DMS114 treated with DMSO at 0.1 percent for 48 hours (cell line): ENCODE results near the gene TSPAN4.

Source experiments
- DNase-seq: peaks from one replicate; lab custom pipeline; 2025; ENCODE audit not compliant: unreplicated experiment; lab: John Stamatoyannopoulos, UW

Gene TSPAN4

DNA sequence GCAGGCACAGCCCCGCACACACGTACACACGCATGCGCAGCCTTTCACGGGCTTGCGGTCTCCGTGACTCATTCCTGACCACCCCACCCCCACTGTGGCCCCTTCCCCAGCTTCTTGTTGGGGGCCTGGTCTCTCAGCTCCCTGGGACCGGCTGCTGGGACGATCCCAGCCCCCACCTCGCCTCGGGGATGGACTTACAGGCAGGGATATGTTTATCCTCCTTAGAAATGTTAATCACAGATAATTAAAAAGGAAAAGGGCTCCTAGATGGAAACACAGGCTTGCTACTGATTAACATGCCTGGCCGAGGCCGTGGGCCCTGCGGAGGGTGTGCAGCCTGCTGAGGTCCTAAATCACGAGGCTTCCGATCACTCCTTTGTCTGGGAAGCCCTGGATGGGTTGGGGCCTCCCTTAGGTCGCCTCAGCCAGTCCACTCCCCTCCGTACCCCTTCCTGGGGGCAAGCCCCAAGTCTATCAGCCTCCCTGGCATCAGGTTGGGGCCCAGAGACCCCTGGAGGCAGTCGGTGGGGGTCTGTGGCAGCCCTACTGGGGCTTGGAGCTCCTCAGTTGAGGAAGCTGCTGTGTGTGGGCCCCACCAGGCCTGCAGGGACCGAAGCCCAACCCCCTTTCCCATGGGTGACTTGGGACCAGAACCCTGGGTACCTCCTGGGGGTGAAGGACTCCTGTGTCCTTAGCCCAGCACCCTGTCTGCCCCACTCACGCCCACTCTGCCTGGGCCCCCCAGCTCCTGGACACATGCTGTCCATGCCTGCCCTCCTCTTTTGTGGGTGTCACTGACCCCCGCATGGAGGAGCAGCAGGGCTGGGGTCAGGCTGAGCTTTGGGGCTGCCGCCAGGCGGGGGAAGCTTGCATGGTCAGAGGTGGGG lies 20.6 kb downstream of the TSPAN4 start:
- no peak for DNase-seq

DNA sequence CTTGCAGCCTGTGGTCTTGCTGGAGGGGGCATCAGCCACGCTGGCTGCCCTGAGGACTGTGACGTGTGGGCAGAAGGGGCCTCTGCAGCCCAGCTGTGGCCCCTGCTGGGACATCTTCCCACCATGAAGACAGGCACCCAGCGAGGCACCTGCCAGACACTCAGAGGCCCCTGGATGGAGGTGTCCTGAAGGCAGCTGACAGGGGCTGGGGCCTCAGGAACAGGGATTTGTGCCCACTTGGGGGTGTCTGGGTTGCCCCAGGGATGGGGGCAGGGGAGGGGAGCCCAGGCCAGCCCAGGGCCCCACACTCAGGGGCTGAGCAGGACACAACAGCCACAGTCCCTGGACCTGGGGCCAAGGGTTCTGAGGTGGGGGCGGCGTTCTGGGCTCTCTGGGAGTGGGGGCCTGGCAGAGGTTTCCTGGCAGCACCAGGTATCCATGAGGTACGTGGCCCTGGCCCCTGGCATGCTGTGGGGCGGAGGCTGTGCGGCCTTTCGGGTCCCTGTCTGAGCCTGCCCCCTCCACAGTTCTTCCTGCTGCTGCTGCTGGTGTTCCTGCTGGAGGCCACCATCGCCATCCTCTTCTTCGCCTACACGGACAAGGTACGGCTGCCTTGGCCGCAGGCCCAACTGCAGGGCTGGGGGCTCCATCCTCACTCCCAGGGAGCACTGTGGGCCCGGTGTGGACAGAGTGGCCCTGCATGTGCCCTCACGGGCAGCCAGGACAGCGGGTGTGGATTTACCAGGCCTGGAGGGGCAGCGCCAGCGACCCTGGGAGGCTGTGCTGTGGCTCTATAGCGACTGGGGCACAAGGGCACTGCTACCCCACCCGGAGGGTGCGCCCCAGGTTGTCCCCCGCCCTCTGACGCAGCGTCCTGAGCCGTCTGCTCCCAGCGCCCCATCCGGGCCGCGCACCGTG lies 21.5 kb downstream of the TSPAN4 start:
- no peak for DNase-seq

DNA sequence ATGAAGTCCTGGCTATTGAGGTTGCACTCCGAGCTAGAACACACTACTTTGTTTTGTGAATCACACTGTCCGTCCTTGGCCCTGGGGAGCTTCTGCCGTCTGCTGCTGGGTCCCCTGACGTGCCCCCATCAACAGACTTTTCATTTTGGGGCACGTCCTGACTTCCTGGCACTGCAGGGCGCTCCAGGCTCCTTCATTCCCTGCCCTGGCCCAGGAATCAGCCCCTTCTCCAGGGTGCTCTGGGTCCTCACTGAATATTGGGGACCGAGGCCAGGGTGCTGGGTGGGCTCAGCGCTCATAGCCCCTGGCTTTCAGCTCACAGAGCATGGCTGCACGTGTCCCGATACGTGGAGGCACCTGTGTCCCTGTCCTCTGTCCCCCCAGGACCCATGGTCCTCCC lies 22.2 kb downstream of the TSPAN4 start:
- no peak for DNase-seq

DNA sequence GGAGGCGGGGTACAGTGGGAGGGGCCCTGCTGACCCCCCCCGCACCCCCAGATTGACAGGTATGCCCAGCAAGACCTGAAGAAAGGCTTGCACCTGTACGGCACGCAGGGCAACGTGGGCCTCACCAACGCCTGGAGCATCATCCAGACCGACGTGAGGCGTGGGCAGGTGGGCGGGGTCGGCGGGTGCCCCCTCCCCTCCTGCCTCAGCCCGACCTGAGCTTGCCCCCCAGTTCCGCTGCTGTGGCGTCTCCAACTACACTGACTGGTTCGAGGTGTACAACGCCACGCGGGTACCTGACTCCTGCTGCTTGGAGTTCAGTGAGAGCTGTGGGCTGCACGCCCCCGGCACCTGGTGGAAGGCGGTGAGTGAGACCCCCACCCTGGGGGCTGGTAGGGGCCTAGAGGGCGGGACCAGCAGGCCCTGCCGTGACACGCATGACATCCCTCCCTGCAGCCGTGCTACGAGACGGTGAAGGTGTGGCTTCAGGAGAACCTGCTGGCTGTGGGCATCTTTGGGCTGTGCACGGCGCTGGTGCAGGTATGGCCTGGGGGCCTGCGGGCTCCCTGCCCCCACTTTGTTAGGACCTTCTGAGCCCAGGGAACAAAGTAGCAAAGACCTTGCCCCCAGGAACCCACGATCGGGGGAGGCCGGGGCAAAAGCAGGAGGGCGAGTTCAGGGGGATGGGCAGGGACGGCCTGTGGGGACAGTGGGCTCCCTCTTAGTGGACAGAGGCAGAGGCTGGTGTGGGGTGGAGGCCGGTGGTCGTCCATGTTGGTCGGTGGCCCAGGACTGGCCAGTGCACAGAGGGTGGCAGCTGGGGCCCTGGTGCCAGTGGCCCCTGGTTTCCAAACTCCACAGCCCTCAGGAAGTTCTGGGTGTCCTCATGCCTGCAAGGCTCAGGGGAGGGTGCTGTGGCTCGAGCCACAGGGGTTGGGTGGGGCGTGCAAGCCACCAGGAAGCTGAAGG lies 23.1 kb downstream of the TSPAN4 start:
- no peak for DNase-seq

DNA sequence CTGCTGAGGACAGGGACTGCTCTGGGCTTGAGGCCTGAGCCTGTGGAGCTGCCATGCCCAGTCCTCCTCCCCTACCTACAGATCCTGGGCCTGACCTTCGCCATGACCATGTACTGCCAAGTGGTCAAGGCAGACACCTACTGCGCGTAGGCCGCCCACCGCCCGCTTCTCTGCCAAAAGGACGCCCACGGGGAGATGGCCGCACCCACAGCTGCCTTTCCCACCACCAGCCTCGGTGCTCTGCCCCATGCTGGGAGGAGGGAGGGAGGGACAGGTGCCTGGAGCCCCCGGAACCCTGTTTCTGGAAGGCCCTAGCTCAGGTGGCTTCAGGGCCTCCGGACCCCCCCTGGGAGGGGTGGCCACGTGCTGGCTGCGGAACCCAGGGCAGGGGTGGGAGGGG lies 23.8 kb downstream of the TSPAN4 start:
- no peak for DNase-seq

DNA sequence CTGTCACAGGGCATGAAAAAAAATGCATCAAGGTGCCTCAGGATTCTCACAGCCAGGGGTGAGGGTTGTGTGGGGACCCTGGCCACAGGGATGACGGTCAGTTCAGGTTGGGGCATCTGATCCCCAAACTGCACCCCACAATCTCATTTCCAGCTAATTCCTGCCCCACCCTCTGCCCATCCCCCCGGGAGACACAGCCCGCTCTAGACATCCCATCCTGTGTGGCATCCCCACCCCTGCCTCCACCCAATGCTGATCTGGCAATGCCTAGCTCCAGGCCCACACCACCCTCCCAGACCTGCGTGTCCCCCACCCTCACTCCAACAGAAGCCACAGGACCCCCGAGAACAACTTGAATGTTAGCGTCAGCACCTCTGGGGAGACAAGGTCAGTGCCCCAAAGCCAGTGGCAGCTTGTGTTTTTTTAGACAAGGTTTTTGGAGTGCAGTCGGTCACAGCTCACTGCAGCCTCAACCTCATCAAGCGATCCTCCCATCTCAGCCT lies 25.3 kb downstream of the TSPAN4 start:
- DNase-seq = no peak

DNA sequence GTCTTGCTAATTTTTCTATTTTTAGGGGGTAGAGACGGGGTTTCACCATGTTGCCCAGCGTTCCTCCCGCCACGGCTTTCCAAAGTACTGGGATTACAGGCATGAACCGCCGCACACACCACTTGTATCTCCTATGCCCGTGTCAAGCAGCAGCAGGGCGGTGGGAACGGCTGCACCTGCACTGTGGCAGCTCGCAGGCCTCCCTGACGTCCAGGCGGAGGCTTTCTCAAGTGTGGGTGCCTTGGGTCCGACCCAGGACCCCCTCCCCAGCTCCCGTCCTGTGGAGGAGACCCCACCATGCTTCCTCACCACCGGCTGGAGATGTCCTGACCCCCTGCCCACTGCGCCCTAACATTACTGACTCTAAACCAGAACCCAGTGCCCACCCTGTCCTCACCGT lies 25.7 kb downstream of the TSPAN4 start:
- DNase-seq = no peak

DNA sequence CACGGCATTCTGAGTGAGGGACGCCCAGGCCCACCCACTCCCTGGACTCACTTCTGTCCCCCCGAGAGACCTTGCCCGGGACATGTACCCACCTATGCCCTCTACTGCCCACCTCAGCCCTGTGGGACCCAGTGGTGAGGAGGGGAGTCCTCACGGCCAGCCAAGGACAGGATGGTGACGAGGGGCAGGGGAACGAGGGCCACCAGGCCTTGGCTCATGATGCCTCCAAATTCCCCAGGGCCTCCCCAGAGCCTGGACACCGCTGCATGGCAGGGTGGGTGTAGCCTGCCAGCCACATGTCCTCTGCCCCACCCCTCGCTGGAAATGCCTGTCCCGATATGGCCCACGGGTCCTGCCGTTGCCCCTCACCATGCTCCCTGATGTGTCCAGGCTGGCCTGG lies 26.1 kb downstream of the TSPAN4 start:
- no peak for DNase-seq

DNA sequence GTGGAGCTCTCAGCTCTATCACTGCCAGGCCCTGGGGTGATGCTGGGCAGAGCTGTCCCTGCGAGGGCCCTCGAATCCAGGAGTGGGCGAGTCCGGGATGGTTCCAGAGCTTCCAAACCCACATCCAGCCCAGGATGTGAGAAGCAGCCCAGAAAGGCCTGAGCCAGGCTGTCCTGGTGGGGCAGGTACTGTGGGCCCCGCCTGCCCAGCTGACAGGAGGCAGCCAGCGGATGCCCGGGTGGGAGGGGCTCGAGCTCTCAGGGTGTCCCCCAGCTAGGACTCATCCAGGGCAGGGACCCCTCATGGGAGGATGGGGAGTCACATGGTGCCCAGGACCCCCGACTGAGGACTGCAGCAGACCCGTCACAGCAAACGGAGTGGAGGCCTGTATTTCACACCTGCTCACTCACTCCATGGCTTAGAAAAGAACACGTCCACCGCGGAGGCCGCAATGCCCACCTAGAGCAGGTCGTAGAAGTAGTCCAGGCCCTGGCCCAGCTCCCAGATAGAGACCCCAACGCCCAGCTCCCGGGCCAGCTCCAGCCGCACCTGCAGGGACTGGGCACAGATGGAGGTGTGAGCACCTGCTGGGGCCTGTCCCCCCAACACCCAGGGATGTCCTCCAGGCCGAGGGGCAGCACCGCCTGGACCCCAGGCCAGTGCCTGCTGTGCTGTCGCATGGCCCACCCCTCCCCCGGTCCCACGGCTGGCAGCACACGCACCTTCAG lies 26.9 kb downstream of the TSPAN4 start:
- no peak for DNase-seq

DNA sequence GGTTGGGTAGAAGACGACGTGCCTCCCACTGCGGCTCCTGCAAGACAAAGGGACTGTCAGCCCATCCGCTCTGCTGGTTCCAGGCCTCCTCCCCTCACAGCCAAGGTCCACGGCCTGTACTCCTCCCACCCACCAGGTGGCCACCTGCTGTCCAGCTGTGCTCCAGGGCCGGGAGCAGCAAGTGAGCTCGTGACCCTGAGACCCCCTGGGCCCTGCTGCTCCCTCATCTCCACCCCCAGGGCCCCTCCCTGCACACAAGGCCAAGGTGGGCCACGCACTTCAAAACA lies 27.4 kb downstream of the TSPAN4 start:
- DNase-seq = no peak

DNA sequence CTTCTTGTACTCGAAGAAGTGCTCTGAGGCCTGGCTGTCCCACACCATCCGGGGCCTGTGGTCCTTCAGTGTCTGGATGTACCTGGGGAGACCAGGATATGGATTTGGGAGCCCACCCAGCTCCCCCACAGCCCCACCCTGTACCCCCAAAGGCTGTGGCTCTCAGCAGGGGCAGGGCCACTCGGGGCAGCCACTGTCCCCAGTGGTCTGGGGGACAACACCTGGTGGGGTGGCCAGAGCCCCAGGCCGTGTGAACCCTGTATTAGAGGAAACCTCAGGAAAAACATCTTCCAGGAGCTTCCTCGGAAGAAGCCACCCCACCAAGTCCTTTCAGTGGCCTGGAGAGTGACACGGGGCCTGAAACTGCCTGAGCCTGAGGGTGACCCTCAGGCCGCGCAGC lies 27.8 kb downstream of the TSPAN4 start:
- no peak for DNase-seq

DNA sequence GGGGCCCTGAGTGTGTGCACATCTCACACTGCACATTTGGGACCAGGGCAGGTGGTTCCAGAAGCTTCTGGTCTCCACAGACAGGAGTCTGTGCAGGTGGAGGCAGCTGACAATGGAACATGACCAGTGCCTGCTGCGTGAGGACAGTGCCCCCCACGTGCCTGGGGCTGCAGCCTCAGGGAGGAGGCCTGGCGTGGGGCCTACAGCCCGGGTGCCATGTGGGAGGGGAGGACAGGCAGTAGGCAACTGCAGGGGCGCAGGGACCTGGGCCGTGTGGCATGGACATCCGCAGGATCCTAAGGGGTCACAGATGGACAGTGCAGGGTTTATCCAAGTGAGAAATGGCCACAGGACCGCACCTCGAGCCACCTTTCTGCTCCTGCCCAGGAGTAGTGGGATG lies 28.8 kb downstream of the TSPAN4 start:
- DNase-seq = no peak

DNA sequence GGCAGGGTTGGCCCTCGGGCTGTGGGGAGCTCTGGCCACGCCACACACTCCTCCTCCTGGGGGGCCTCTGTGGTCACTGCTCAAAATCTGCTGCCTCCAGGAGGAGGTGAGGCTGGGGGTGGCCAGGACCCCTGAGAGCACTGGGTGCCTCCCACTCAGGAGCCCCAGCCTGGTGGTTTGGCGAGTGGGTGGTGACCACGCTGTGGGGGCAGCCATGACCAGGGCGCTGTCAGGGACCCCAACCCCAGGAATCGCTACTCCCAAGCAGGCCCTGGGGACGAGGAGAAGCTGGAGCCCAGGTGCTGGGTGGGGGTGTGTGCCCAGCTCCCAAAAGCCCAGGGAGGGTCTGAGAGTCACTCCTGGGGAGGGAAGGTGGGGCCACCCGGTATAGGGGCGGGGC lies 30.1 kb downstream of the TSPAN4 start:
- DNase-seq = no peak

DNA sequence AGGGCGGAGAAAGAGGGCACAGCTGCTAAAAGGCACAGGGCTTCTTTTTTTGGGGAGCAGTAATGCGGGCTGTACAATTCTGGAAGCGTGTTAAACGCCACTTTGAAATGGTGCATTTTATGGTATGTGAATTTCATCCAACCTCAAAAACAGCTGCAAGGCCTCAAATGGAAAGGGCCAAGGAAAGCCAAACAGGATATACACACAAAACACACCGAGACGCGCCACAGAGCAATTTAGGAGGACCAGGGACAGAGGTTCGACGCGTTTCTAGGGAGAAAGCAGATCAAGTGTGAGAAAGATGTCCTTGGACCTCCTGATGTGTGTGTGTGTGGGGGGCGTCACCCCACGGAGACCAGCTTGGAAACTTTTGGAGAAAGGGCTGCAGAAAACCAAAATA lies 31.1 kb downstream of the TSPAN4 start:
- no peak for DNase-seq

DNA sequence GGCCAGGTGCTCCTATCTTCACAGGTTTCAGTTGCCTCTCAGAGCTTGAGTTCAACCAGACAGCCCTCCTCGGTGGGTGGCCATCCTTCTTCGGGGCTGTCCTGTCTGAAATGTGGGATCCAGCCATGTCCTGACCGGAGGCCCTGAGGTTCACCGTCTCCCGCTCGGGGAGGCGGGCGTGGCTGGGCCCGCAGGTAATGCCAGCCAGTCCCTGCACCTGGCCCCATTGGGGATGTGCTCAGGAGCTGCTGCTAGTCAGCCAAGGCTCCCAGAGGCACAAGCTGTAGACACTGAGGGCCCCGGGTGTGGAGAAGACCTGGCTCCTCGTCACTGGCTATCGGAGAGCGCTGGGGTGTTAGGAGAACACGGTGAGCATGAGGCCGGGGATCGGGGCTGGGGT lies 32.6 kb downstream of the TSPAN4 start:
- no peak for DNase-seq

DNA sequence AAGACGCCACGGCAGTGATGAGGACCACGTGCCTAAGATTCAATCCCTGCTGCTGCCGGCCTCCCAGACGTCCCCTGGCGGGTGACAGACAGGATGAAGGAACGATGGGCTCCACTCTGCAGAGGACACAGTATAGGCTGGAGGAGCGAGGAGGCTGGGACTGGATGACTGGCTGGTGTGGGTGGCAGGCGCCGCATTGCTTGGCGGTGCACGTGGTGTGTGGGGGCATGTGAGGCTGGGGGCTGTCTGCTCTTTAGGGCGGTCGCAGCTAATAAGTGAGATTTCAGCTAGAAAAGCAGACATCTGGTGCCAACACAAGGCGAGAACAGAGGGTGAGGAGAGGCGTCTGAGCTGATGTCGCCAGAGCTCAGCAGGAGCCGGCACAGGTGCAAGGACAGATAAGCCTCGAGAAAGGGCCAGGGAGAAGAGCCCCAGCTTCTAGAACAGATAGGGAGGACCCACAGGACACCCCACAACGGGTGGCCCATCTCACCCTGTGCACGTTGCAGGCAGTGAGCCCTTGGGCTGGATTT lies 33.2 kb downstream of the TSPAN4 start:
- no peak for DNase-seq

DNA sequence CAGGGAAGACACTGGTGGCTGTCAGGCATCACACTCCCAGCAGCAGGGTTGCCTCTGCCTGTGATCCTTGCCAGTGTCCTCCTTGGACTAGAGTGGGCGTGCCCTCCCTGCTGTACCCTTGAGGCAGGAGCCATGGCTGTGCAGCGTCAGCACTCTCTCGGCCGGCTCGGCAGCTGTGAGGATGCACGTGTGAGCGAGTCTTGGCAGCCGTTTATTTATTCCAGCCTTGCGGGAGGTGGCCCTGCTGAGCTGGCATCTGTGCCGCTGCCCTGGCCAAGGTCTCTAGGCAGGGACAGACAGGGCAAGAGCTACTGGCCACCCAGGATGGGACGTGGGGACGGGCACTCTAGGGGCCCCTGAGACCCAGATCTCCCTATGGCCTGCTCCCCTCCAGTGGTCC lies 33.9 kb downstream of the TSPAN4 start:
- no peak for DNase-seq

DNA sequence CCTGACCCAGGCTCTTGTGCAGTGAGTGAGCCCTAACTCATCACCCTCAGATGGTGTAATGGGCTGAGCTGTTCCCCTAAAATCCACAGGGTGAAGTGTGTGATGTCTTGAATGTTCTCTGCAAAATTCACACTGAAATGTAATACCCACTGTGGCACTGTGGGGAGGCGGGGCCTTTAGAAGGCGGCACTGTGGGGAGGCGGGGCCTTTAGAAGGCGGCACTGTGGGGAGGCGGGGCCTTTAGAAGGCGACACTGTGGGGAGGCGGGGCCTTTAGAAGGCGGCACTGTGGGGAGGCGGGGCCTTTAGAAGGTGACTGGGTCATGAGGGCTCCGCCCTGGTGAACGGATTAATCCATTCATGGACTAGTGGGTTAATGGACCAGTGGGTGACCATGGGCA lies 34.9 kb downstream of the TSPAN4 start:
- no peak for DNase-seq

DNA sequence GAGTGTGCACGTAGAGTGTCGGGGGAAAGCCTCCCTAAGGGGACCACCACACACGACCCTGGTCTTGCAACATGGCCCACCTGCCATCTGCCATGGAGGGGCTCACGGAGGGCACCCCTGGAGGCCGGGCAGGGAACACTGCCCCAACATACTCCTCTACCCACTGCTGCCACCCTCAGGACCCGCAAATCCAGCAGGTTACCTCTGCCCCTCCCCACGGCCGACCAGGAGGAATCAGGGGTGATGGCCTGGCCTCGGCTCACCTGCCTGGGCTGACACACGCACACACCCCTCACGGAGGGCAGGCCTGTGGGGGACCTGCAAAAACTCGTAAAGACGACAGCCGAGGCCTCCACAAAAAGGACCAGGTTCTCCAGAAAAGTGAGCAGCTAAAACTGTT lies 37.8 kb downstream of the TSPAN4 start:
- DNase-seq = no peak

DNA sequence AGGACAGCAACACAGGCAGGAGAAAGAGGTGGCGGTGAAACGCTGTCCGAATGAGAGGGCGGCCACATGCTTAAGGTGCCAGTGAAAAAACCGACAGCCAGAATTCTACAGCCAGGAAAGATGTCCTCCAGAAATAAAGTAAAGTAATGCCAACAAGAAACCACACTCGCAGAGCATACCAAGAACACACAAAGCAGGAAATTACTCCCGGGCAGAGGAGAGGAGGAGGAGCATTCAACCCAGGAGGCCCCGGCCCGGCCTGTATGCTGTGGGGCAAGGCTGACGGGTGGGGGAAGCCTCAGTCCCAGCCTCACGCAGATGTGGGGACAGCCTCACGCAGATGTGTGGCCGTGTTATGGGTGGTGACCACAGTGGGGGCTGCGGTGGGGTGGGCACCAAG lies 39.9 kb downstream of the TSPAN4 start:
- DNase-seq = no peak
